MM.1S (cell line): ENCODE results near the gene CFAP61.

Experiments
- DNase-seq: peaks from one replicate; pipeline ENCODE4 v3.0.0-alpha.2; 2015
- H2AFZ ChIP-seq: fragments of 300-600 bp; sonication (generic); 2 replicates; pipeline ENCODE4 v1.6.0; 2016; ENCODE audit warnings: antibody characterized with exemption, low read length
- H3F3A ChIP-seq: fragments of 300-600 bp; sonication (generic); 2 replicates; pipeline ENCODE4 v1.6.1; 2016; ENCODE audit warnings: mild to moderate bottlenecking, antibody characterized with exemption, low read length, moderate library complexity, mixed read lengths; ENCODE audit not compliant: insufficient read depth
- H3K27ac ChIP-seq: fragments of 300-600 bp; sonication (generic); 2 replicates; pipeline ENCODE4 v1.5.1; 2016; ENCODE audit warnings: mild to moderate bottlenecking, low read length
- H3K27me3 ChIP-seq: fragments of 300-600 bp; sonication (generic); replicated peaks from 2 replicates; pipeline ENCODE4 v1.6.0; 2016; ENCODE audit warnings: low read length; ENCODE audit not compliant: insufficient read depth
- H3K36me3 ChIP-seq: fragments of 300-600 bp; sonication (generic); replicated peaks from 2 replicates; pipeline ENCODE4 v1.6.1; 2016; ENCODE audit warnings: mild to moderate bottlenecking, low read length, mixed read lengths; ENCODE audit not compliant: insufficient read depth
- H3K4me1 ChIP-seq: fragments of 300-600 bp; sonication (generic); 2 replicates; pipeline ENCODE4 v1.6.1; 2016; ENCODE audit warnings: low read length, mixed read lengths
- H3K4me2 ChIP-seq: fragments of 300-600 bp; sonication (generic); 2 replicates; pipeline ENCODE4 v1.6.0; 2016; ENCODE audit warnings: low read depth, low read length
- H3K4me3 ChIP-seq: fragments of 300-600 bp; sonication (generic); 2 replicates; pipeline ENCODE4 v1.5.1; 2016; ENCODE audit warnings: low read length, mixed read lengths
- H3K79me2 ChIP-seq: fragments of 300-600 bp; sonication (generic); 2 replicates; pipeline ENCODE4 v1.6.1; 2016; ENCODE audit warnings: mixed run types, low read length, mixed read lengths
- H3K9ac ChIP-seq: fragments of 300-600 bp; sonication (generic); 2 replicates; pipeline ENCODE4 v1.6.1; 2016; ENCODE audit warnings: low read length, mixed read lengths
- H3K9me2 ChIP-seq: fragments of 300-600 bp; sonication (generic); replicated peaks from 2 replicates; pipeline ENCODE4 v1.6.1; 2016; ENCODE audit warnings: mild to moderate bottlenecking, low read length, mixed read lengths; ENCODE audit not compliant: insufficient read depth
- H3K9me3 ChIP-seq: fragments of 300-600 bp; sonication (generic); replicated peaks from 2 replicates; pipeline ENCODE4 v1.6.1; 2016; ENCODE audit warnings: mild to moderate bottlenecking, low read length, mixed read lengths; ENCODE audit not compliant: insufficient read depth
- H4K20me1 ChIP-seq: fragments of 300-600 bp; sonication (generic); 2 replicates; pipeline ENCODE4 v1.6.1; 2016; ENCODE audit warnings: mild to moderate bottlenecking, low read length, moderate library complexity, mixed read lengths; ENCODE audit not compliant: insufficient read depth
- EZH2 ChIP-seq: fragments of 300-600 bp; sonication (generic); optimal IDR thresholded peaks from 2 replicates; pipeline ENCODE3; 2017; ENCODE audit warnings: low read depth, mild to moderate bottlenecking, antibody characterized with exemption, low read length, mixed read lengths
- EZH2phosphoT487 ChIP-seq: fragments of 300-600 bp; sonication (generic); IDR thresholded peaks from 2 replicates; pipeline ENCODE4 v1.6.1; 2018; ENCODE audit warnings: antibody characterized with exemption, low read length
- TF ChIP-seq, protein P1 (sequence below): fragments of 300-600 bp; sonication (generic); IDR thresholded peaks from 2 replicates; pipeline ENCODE4 v1.5.1; 2016; ENCODE audit warnings: antibody characterized with exemption, low read length, mixed read lengths

The CFAP61 gene

DNA sequence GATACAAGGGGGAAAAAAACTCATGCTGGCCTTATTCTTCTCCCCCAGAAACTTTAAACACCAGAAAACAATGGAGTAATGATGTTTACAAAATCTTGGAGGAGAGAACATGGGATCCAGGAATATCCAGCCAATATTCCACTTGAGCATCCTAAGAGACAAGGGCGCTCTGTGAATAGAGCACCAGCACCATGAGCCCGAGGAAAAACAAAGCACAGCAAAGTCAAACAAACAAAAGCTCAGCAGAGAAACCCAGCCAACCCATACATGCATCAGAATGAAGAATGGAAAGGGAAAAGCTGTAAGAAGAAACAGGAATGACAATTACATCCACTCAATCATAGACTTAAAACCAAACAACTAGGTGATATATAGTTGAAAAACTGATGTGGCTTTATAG, 39.8 kb upstream of the CFAP61 start:
- Histone ChIP-seq H4K20me1 (no peaks in the 10 kb centered on the region), H3K27ac (no peak overlapping the region), H3K9ac (no peak overlapping the region), H3K79me2 (peaks cover 4% of the 10 kb centered on the region), H3K9me3 (no peaks in the 10 kb centered on the region), H3K9me2 (no peaks in the 10 kb centered on the region), H3K27me3 (no peaks in the 10 kb centered on the region), H3K4me3 (no peak overlapping the region), H3K4me1 (no peaks in the 10 kb centered on the region), H3F3A (no peaks in the 10 kb centered on the region), H2AFZ (no peak overlapping the region), H3K36me3 (no peaks in the 10 kb centered on the region), H3K4me2 (no peak overlapping the region)
- no peak for DNase-seq
- TF ChIP-seq EZH2phosphoT487 (no peak), EZH2 (no peak)
- TF ChIP-seq, protein P1, sequence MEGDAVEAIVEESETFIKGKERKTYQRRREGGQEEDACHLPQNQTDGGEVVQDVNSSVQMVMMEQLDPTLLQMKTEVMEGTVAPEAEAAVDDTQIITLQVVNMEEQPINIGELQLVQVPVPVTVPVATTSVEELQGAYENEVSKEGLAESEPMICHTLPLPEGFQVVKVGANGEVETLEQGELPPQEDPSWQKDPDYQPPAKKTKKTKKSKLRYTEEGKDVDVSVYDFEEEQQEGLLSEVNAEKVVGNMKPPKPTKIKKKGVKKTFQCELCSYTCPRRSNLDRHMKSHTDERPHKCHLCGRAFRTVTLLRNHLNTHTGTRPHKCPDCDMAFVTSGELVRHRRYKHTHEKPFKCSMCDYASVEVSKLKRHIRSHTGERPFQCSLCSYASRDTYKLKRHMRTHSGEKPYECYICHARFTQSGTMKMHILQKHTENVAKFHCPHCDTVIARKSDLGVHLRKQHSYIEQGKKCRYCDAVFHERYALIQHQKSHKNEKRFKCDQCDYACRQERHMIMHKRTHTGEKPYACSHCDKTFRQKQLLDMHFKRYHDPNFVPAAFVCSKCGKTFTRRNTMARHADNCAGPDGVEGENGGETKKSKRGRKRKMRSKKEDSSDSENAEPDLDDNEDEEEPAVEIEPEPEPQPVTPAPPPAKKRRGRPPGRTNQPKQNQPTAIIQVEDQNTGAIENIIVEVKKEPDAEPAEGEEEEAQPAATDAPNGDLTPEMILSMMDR, result no peak

DNA sequence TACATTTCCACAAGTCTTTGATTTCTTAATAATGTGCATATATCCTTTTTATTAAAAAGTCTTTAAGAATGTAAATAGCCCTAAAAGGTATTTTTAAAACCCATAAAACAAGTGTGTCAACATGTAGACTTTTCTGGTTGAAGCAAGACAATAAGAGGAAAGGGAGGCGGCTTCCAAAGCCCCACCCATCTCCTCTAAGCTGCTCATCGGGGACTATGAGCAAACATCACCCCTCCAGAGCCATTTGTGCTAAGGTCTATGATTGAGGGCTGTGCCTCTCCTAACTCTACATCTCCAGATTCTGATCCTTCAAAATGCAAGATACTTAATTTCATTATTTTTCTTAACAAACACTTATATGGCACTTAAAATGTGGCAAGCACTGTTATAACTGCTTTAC, 37.7 kb upstream of the CFAP61 start:
- H4K20me1 ChIP-seq, result no peaks in the 10 kb centered on the region
- H3K9ac ChIP-seq, result no peak overlapping the region
- H3K27me3 ChIP-seq, result no peaks in the 10 kb centered on the region
- no peaks in the 10 kb centered on the region for H3K36me3 ChIP-seq
- H3K4me2 ChIP-seq, result no peak overlapping the region
- H3K79me2 ChIP-seq, result peaks cover 25% of the 10 kb centered on the region
- H3K4me3 ChIP-seq, result no peak overlapping the region
- H3F3A ChIP-seq, result no peaks in the 10 kb centered on the region
- DNase-seq, result no peak
- TF ChIP-seq EZH2 (no peak), EZH2phosphoT487 (no peak)
- TF ChIP-seq, protein P1, result no peak
- H3K4me1 ChIP-seq, result peaks cover 16% of the 10 kb centered on the region
- H3K9me3 ChIP-seq, result no peaks in the 10 kb centered on the region
- H3K27ac ChIP-seq, result no peak overlapping the region
- H3K9me2 ChIP-seq, result no peaks in the 10 kb centered on the region
- no peak overlapping the region for H2AFZ ChIP-seq

DNA sequence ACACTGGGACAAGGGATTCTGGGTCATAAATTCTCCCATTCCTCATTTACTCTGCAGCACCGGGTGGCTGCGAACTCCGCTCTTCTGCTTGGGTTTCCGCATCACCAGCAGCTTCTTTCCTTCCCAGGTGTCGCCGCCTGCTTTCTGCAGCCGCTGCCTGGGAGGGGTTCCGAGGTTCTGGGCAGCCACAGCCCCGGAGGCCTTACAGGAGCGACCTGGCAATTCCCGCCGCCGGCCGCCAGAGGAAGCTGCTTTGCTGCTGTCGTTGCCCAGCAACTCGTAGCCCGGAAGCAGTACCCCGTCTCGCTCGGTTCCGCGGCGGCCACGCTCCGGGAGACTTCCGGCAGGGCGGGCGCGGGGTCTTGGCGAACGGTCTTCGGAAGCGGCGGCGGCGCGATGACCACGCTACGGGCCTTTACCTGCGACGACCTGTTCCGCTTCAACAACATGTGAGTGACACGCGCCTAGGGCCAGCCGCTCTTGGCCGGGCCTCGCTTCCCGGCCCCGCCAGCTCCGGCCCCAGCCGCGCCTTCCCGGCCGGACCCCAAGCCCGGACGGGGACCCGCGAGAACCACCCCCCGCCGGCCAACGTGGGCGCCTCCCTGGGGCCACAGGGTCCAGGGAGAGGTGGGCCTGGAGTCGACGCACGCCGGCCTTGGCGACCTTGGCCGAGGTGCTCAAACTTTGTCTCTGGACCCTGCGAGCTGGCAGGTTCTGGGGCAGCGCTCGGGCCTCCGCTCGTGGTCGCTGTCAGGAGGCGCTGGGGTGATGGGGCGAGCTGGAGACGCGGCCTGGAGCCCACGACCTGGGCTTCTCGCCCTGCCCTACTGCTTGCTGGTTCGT, 35.1 kb upstream of the CFAP61 start, which contains the start of gene NAA20:
TSS of gene NAA20 (plus strand) at position 362 of the 843 bp plus-strand sequence. CDS start at position 397, 35 bp downstream.
- Histone ChIP-seq H3K27ac (peak within 1 kb of the TSS; percentile 43; the same call in 1 of the 2 replicates), H3K9ac (peak within 1 kb of the TSS; percentile 86), H3K4me3 (peak within 1 kb of the TSS; percentile 83), H3K27me3 (no peaks in the 10 kb centered on the region), H3K4me2 (peak within 1 kb of the TSS; percentile 68), H3F3A (peaks cover 13% of the 10 kb centered on the region), H2AFZ (peak within 1 kb of the TSS; percentile 75), H3K4me1 (peaks cover 39% of the 10 kb centered on the region), H3K79me2 (peaks cover 50% of the 10 kb centered on the region), H3K9me2 (no peaks in the 10 kb centered on the region), H4K20me1 (0 out of 2 replicates have a peak, but pooled peaks cover 5% of the 10 kb centered on the region), H3K36me3 (no peaks in the 10 kb centered on the region), H3K9me3 (no peaks in the 10 kb centered on the region)
- DNase-seq, result peak; percentile 95
- TF ChIP-seq, protein P1, result peak; percentile 57
- no peak for TF ChIP-seq EZH2
